Fibroblast of lung (primary cell): ENCODE measurements around the gene ANKS1B.

Experiments
- CTCF ChIP-seq, 2 donors: IDR thresholded peaks in 1 of 2; conservative IDR thresholded peaks in 1 of 2; 1 replicate in 1 of 2; 2 replicates in 1 of 2; pipeline ENCODE4 v1.5.1; 2011 to 2012; ENCODE audit warnings: low read length in 2 of 2, control low read depth in 1 of 2, inconsistent platforms in 1 of 2, low read depth in 1 of 2, mild to moderate bottlenecking in 1 of 2
- EZH2 ChIP-seq: IDR thresholded peaks from 2 replicates; pipeline ENCODE4 v1.5.1; 2012; ENCODE audit warnings: low read length, control low read depth, mild to moderate bottlenecking; ENCODE audit errors: missing control alignments

GRCh38 chr12:99302874-99303273 is 681.9 kb downstream of the ANKS1B start:
- TF ChIP-seq CTCF (conservative IDR thresholded peaks at IDR 0.05 in 1 of 2, IDR thresholded peaks at IDR 0.05 in 1 of 2; ENCODE audit: low read depth in 1 of 2, low read length in 2 of 2): no peak
- no peak for TF ChIP-seq EZH2
